NCI-H82 treated with DMSO at 0.1 percent for 48 hours (cell line): ENCODE data around the gene MRPL36.
"Not testable (repeated sequence)": the region's sequence is repeated elsewhere in the genome, so short reads cannot be mapped to it uniquely, and the experiment has no call there.

Source experiments
- DNase-seq: peaks from one replicate; lab custom pipeline; 2025; ENCODE audit not compliant: unreplicated experiment; lab: John Stamatoyannopoulos, UW

Gene MRPL36

DNA sequence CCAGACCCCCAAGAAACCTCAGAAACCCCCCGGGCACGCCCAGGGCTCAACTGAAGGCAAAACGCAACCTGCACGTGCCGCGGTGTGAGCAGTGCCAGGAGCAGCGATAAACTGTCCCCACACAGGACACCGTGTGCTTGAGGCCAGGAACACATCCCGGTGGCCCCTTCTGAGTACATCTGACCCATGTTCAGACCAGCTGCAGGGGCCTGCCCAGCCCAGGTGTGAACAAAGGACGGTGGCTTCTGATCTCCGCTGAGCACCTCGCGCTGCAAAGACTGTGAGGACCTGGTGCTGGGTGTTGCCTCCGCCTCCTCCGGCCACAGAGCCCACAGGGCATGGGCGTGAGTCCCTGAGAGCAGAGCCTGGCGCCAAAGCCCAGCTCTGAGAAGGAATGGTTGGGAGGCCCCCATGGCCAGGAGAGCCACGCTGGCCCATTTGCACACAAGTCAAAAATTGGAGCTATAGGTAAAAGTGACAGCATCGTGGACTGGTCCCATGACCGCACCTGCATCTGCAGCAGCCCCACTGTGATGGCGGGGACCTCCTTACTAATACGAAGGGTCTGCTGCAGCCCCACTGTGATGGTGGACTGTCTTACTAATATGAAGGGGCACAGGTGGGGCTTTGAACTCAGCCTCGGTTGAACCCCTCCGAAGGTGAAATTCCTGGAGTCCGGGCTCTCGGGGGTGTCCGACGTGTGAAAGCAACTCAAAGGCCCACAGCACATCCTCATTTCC, 33.0 kb upstream of the MRPL36 start:
- DNase-seq = no peak

GRCh38 chr5:1831677-1832313, 32.2 kb upstream of the MRPL36 start:
- no peak for DNase-seq

- DNase-seq = no peak
Measured at GRCh38 chr5:1831257-1831656, 31.6 kb upstream of the MRPL36 start.

GRCh38 chr5:1830571-1831228, 31.1 kb upstream of the MRPL36 start:
- DNase-seq = no peak

- no peak for DNase-seq
Measured at GRCh38 chr5:1827886-1828397, 28.3 kb upstream of the MRPL36 start.

- no peak for DNase-seq
Measured at GRCh38 chr5:1827025-1827885, 27.6 kb upstream of the MRPL36 start.

DNA sequence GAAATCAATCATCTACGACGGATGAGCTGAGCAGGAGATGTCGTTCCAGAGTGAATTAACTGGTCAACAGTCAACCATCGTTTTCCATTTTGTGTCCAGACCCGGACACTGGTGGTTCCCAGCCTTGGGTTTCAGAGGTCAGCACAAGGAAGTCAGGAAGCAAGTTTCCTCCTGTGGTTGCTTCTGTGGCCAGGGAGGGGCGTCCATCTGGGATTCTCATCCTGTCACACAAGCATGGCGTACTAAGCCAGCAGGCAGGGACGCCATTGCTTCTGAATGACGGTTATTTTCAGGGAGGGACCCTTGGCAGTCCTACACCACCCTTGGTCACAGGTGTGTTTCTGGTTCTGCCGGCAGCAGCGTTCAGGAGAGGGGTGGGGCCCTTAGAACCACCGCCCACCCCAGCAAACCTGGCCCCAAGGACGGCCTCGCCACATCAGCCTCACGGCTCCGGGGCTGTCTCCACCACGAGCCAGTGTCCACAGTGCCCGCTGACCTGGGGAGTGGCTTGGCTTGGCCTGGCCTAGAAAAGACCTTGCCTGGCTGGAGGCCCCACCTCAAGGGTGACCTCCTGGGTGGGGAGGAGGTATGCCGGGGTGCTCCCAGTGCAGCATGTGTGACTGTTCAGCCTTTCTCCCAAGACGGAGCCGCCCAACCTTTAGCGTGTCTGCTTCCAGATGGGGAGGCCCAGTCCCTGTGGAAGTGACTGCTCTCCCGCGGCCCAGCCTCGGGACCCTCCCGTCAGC, 26.8 kb upstream of the MRPL36 start:
- no peak for DNase-seq

GRCh38 chr5:1824903-1825841, 25.5 kb upstream of the MRPL36 start:
- DNase-seq = no peak

DNA sequence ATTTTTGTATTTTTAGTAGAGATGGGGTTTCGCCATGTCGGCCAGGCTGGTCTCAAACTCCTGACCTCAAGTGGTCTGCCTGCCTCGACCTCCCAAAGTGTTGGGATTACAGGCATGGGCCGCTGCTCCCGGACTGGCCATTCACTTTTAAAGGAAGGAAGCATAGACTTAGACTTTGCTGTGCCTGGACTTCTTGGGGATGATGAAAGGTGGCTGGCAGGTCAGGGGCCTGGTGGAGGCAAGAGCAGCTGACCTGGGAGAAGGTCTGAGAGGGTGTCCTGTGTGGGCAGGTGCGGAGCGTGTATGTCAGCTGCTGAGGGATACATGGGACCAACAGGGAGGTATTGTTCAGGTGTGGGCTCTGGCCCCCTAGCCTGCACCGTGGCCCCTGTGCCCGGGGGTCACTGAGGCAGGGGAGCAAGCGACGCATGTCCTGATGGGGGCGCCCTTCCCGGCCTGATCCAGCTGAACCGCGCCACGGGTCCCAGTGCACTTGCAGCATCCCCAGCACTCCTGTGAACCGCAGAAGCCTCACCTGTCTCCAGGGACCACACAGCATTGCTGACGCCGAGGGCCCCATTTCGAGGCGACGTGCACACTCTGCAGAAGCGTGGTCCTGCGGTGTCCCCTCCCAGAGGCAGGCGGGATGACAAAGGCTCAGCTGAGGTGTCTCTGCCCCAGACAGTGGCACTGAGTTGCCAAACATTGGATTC, 24.6 kb upstream of the MRPL36 start:
- DNase-seq = no peak

DNA sequence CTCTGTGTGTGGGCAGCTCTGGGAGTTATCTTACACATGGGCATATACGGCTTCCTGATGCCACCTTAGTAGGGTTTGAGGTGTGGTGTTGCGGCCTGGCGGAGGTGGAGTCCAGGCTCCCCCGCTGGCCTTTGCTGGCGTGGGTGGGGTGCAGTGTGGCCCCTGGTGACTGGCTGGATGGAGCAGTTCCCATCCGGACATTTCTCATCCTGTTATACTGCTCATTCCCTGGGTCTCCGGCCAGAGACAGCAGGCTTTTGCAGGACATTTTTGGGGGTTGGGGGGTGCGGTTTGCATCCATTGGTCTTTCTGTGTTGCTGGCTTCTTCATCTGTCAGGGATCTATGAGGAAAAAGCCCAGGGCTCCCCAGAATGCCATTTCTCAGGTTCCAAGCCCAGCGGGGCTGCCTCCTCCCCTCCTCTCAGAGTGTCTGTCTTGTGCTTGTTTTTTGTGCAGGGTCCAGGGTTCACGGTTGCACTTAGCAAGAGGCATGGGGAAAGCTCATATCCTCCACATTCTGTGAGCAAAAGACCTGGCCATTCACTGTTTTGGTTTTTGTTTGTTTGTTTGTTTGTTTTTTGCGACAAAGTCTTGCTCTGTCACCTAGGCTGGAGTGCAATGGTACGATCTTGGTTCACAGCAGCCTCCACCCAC, 23.9 kb upstream of the MRPL36 start:
- DNase-seq = no peak

GRCh38 chr5:1821862-1822261, 22.2 kb upstream of the MRPL36 start:
- no peak for DNase-seq

DNA sequence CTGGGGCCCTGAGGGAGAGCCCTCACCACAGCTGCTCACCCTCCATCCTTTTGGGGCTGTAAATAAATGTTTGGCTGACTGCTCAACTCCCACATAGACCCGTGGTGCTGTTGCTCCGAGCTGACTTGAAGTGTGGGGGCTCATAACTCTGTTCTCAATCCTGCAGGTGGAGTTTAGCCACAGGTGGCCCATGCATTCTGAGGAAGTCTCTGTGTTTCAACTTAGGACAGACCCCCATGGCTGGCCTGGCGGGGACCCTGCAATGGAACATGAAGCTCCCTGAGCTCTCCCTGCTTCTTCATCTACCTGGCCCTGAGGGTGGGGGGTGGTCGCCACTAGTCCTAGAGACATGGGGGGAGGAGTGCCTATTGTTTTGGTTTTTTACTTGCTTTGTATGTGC, 21.3 kb upstream of the MRPL36 start:
- no peak for DNase-seq

GRCh38 chr5:1820381-1820780, 20.7 kb upstream of the MRPL36 start:
- no peak for DNase-seq

DNA sequence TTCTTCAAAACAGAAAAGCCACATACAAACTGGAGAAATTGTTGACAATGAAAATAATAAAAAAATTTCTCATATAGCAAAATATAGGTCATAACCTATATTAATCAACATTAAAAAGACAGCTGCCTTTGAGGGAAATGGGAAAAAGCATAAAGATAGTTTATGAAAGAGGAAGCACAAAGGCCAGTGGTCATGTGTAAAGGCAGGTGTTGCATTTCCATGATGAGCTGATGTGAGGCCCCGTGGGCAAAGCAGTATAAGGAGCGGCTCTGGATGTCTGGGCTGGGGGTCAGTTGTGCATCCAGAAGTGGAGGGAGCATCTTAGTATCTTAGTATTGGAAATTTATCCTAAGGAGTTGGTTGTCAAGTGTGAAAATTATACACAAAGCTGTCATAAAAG, 19.8 kb upstream of the MRPL36 start:
- no peak for DNase-seq

DNA sequence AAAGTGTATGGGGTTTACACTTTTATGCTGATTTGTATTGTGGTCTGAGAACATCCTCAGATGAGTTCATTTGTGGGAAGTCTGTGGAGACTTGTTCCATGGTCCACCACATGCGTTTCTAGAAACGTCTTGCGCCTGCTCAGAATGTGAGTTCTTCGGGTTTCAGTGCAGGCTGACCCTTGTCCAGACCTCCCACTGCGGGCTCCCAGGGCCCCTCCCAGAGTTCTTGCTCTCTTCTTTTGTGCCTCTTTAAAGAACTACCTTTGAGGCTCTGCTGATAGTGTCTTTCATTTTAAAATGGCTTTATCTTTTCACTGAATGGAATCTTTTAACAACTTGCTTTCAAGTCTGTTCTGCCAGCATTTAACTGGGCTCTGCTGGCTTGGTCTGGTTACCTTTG, 19.1 kb upstream of the MRPL36 start:
- DNase-seq = no peak

- DNase-seq = no peak
Measured at GRCh38 chr5:1817261-1818043, 17.8 kb upstream of the MRPL36 start.

DNA sequence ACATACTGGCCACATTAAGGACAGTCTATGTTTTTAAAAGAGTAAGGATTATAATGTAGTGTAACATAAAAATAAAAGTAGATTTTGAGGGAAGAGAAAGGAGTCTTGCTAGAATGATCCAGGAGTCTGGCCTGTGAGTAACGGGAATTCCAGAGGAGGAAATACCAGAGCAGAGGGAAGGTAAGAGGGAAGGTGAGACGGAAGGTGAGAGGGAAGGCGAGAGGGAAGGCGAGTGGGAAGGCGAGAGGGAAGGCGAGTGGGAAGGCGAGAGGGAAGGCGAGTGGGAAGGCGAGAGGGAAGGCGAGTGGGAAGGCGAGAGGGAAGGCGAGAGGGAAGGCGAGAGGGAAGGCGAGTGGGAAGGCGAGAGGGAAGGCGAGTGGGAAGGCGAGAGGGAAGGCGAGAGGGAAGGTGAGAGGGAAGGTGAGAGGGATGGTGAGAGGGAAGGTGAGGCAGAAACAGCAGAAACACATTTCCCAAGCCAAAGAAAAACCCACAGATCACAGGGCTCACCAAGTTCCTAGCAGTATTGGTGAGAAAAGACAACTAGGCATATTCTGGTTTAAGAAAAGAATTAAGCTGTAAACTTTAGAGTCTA, 17.0 kb upstream of the MRPL36 start:
- not testable (repeated sequence) for DNase-seq
